CD4-positive, alpha-beta memory T cell (primary cell): ENCODE data around the gene CABP5. TPM values are rescaled to one million over a fixed set of nuclear protein-coding genes. Genes with fewer than 3 reads are reported as not detected.

Experiments used
- CTCF ChIA-PET: fragments of 350-600 bp; sonication (Branson Sonifier 250); formaldehyde crosslinking; loops from one replicate; lab custom pipeline; 2021; ENCODE audit warnings: inconsistent platforms; ENCODE audit not compliant: partially characterized antibody; lab: Charles Lee
- POLR2A ChIA-PET: fragments of 350-600 bp; sonication (Branson Sonifier 250); formaldehyde crosslinking; loops from one replicate; lab custom pipeline; 2021; ENCODE audit not compliant: partially characterized antibody; lab: Charles Lee
- DNase-seq, 5 donors: peaks; one replicate each; pipeline versions ENCODE4 v3.0.0 to v3.0.0-alpha.2; 2020 to 2022; ENCODE audit warnings: mixed read lengths in 1 of 5
- H3K27ac ChIP-seq: one replicate; pipeline ENCODE4 v1.7.0; 2013; ENCODE audit warnings: low read depth, low read length
- H3K27me3 ChIP-seq: 2 replicates; pipeline ENCODE4 v1.7.0; 2013; ENCODE audit warnings: mild to moderate bottlenecking, low read length, moderate library complexity; ENCODE audit not compliant: insufficient read depth
- H3K36me3 ChIP-seq: 2 replicates; pipeline ENCODE4 v1.7.0; 2013; ENCODE audit warnings: mild to moderate bottlenecking, low read length, moderate library complexity; ENCODE audit not compliant: insufficient read depth
- H3K4me1 ChIP-seq: 2 replicates; pipeline ENCODE4 v1.7.0; 2013; ENCODE audit warnings: mild to moderate bottlenecking, low read length, moderate library complexity; ENCODE audit not compliant: insufficient read depth
- H3K4me3 ChIP-seq, 2 donors: one replicate each; pipeline ENCODE4 v1.7.0; 2013; ENCODE audit warnings: low read length in 2 of 2, mild to moderate bottlenecking in 1 of 2
- H3K9me3 ChIP-seq, 2 donors: one replicate each; pipeline ENCODE4 v1.7.0; 2013; ENCODE audit warnings: low read length in 2 of 2, control low read depth in 1 of 2; ENCODE audit not compliant: control insufficient read depth in 1 of 2
- H3K27ac Mint-ChIP-seq, 7 donors: one replicate each; pipeline ENCODE4 v1.8.0; 2020 to 2021; ENCODE audit warnings: mixed read lengths in 7 of 7, mild to moderate bottlenecking in 6 of 7, inconsistent platforms in 3 of 7, moderate library complexity in 3 of 7
- H3K27me3 Mint-ChIP-seq, 2 donors: one replicate each; pipeline ENCODE4 v1.8.0; 2020 to 2021; ENCODE audit warnings: mixed read lengths in 2 of 2
- H3K36me3 Mint-ChIP-seq, 2 donors: one replicate each; pipeline ENCODE4 v1.8.0; 2020 to 2021; ENCODE audit warnings: mixed read lengths in 2 of 2, inconsistent platforms in 1 of 2, mild to moderate bottlenecking in 1 of 2
- H3K4me1 Mint-ChIP-seq, 4 donors: one replicate each; pipeline ENCODE4 v1.8.0; 2020 to 2021; ENCODE audit warnings: mixed read lengths in 4 of 4, mild to moderate bottlenecking in 1 of 4
- H3K4me3 Mint-ChIP-seq, 8 donors: one replicate each; pipeline ENCODE4 v1.8.0; 2020 to 2021; ENCODE audit warnings: mixed read lengths in 8 of 8, mild to moderate bottlenecking in 7 of 8, moderate library complexity in 6 of 8, inconsistent platforms in 3 of 8
- H3K9me3 Mint-ChIP-seq, 8 donors: one replicate each; pipeline ENCODE4 v1.8.0; 2020 to 2021; ENCODE audit warnings: mixed read lengths in 8 of 8, mild to moderate bottlenecking in 5 of 8, inconsistent platforms in 3 of 8, moderate library complexity in 1 of 8
- intact Hi-C: fragments of 100-400 bp; cut with micrococcal nuclease; formaldehyde crosslinking; loops from one replicate; pipeline ENCODE4 v1.15.1; 2023
- polyA plus RNA-seq, 2 donors: library from polyadenylated mRNA; unstranded; fragments of 300-500 nt; fragmentation: Illumina TruSeq; gene quantifications; one replicate each; pipeline ENCODE4 v1.2.3, GENCODE V29; 2021
- total RNA-seq, 2 experiments: library from RNA; stranded (reverse); gene quantifications; one replicate each; pipeline ENCODE4 v1.2.3, GENCODE V29; 2021

The CABP5 gene
- total and polyA plus RNA-seq, 4 experiments from 2014 or later: not detected

GRCh38 chr19:48004236-48004635 lies 39.6 kb downstream of the CABP5 start:
- ChIA-PET POLR2A (no interaction called here), CTCF (interaction anchor here (0.9 kb wide), 1 partner anchor 33 kb away, joined by 3 read pairs; no protein-coding TSS in a partner anchor)
- peaks cover 0 to 10% (median 3%) of the 10 kb centered on the region in 8 donors for H3K9me3 Mint-ChIP-seq
- H3K27me3 Mint-ChIP-seq: peaks cover 16 to 22% of the 10 kb centered on the region in 2 donors
- H3K4me1 Mint-ChIP-seq: no peaks in the 10 kb centered on the region
- no peaks in the 10 kb centered on the region for H3K36me3 Mint-ChIP-seq
- Histone ChIP-seq H3K4me1 (no peaks in the 10 kb centered on the region), H3K27ac (no peak overlapping the region), H3K9me3 (no peaks in the 10 kb centered on the region), H3K27me3 (no peaks in the 10 kb centered on the region), H3K4me3 (no peak overlapping the region), H3K36me3 (no peaks in the 10 kb centered on the region)
- H3K27ac Mint-ChIP-seq: no peak overlapping the region
- no peak for DNase-seq
- H3K4me3 Mint-ChIP-seq: no peak overlapping the region
- intact Hi-C loops: no loop called here

- no peaks in the 10 kb centered on the region for H3K9me3 Mint-ChIP-seq
- H3K27me3 ChIP-seq: no peaks in the 10 kb centered on the region
- H3K36me3 Mint-ChIP-seq: no peaks in the 10 kb centered on the region
- intact Hi-C loops: no loop called here
- no peak overlapping the region for H3K4me3 Mint-ChIP-seq
- no peaks in the 10 kb centered on the region for H3K9me3 ChIP-seq
- ChIA-PET POLR2A (no interaction called here), CTCF (no interaction called here)
- H3K4me3 ChIP-seq: no peak overlapping the region
- H3K36me3 ChIP-seq: no peaks in the 10 kb centered on the region
- no peaks in the 10 kb centered on the region for H3K4me1 ChIP-seq
- H3K27ac Mint-ChIP-seq: no peak overlapping the region
- no peak for DNase-seq
- H3K27me3 Mint-ChIP-seq: peaks cover 16 to 18% of the 10 kb centered on the region in 2 donors
- H3K4me1 Mint-ChIP-seq: no peaks in the 10 kb centered on the region
- H3K27ac ChIP-seq: no peak overlapping the region
Observed at GRCh38 chr19:48000846-48001245, 43.0 kb downstream of the CABP5 start.

GRCh38 chr19:47998800-47999199 lies 45.1 kb downstream of the CABP5 start:
- Histone ChIP-seq H3K36me3 (no peaks in the 10 kb centered on the region), H3K4me3 (no peak overlapping the region), H3K4me1 (no peaks in the 10 kb centered on the region), H3K27me3 (no peaks in the 10 kb centered on the region), H3K27ac (no peak overlapping the region), H3K9me3 (no peaks in the 10 kb centered on the region)
- no peaks in the 10 kb centered on the region for H3K36me3 Mint-ChIP-seq
- no peaks in the 10 kb centered on the region for H3K9me3 Mint-ChIP-seq
- no peak overlapping the region for H3K4me3 Mint-ChIP-seq
- CTCF ChIA-PET: no interaction called here
- H3K27ac Mint-ChIP-seq: no peak overlapping the region
- POLR2A ChIA-PET: no interaction called here
- no peaks in the 10 kb centered on the region for H3K4me1 Mint-ChIP-seq
- intact Hi-C loops: no loop called here
- DNase-seq: no peak
- H3K27me3 Mint-ChIP-seq: peaks cover 18 to 24% of the 10 kb centered on the region in 2 donors

- no peaks in the 10 kb centered on the region for H3K27me3 ChIP-seq
- intact Hi-C loops: no loop called here
- H3K27ac Mint-ChIP-seq: no peak overlapping the region
- no peak overlapping the region for H3K4me3 Mint-ChIP-seq
- CTCF ChIA-PET: no interaction called here
- H3K4me1 Mint-ChIP-seq: no peaks in the 10 kb centered on the region
- peaks cover 15 to 22% of the 10 kb centered on the region in 2 donors for H3K27me3 Mint-ChIP-seq
- no peak for DNase-seq
- H3K9me3 ChIP-seq: no peaks in the 10 kb centered on the region
- H3K36me3 Mint-ChIP-seq: no peaks in the 10 kb centered on the region
- no peaks in the 10 kb centered on the region for H3K36me3 ChIP-seq
- no peak overlapping the region for H3K27ac ChIP-seq
- no peak overlapping the region for H3K4me3 ChIP-seq
- no peaks in the 10 kb centered on the region for H3K9me3 Mint-ChIP-seq
- POLR2A ChIA-PET: no interaction called here
- H3K4me1 ChIP-seq: no peaks in the 10 kb centered on the region
Observed at GRCh38 chr19:47996230-47996727, 47.6 kb downstream of the CABP5 start.

GRCh38 chr19:47994209-47994802 lies 49.6 kb downstream of the CABP5 start, which contains the start of gene ELSPBP1:
ELSPBP1 (plus strand) TSS chr19:47994632; CDS start chr19:48008668, 14,036 bp downstream.
- no peak within 1 kb of the TSS for H3K27ac ChIP-seq
- no peaks in the 10 kb centered on the region for H3K27me3 ChIP-seq
- Mint-ChIP-seq H3K9me3 (no peaks in the 10 kb centered on the region), H3K27me3 (peaks cover 16 to 26% of the 10 kb centered on the region in 2 donors), H3K36me3 (no peaks in the 10 kb centered on the region), H3K27ac (peak within 1 kb of the TSS in 1 of 7 donors; percentile 21), H3K4me3 (no peak within 1 kb of the TSS), H3K4me1 (no peaks in the 10 kb centered on the region)
- no peaks in the 10 kb centered on the region for H3K36me3 ChIP-seq
- POLR2A ChIA-PET: no interaction called here
- H3K4me1 ChIP-seq: no peaks in the 10 kb centered on the region
- H3K9me3 ChIP-seq: no peaks in the 10 kb centered on the region
- intact Hi-C loops: no loop called here
- no peak within 1 kb of the TSS for H3K4me3 ChIP-seq
- no peak for DNase-seq
- CTCF ChIA-PET: no interaction called here

- Histone ChIP-seq H3K9me3 (no peaks in the 10 kb centered on the region), H3K4me3 (no peak within 1 kb of the TSS), H3K27me3 (no peaks in the 10 kb centered on the region), H3K36me3 (no peaks in the 10 kb centered on the region), H3K4me1 (no peaks in the 10 kb centered on the region), H3K27ac (no peak within 1 kb of the TSS)
- H3K4me3 Mint-ChIP-seq: no peak within 1 kb of the TSS
- intact Hi-C loops: no loop called here
- H3K4me1 Mint-ChIP-seq: no peaks in the 10 kb centered on the region
- ChIA-PET CTCF (interaction anchor here (1.0 kb wide), 1 partner anchor 95 kb away, joined by 3 read pairs; no protein-coding TSS in a partner anchor), POLR2A (no interaction called here)
- no peaks in the 10 kb centered on the region for H3K9me3 Mint-ChIP-seq
- H3K36me3 Mint-ChIP-seq: no peaks in the 10 kb centered on the region
- no peak within 1 kb of the TSS for H3K27ac Mint-ChIP-seq
- no peak for DNase-seq
- H3K27me3 Mint-ChIP-seq: peaks cover 20 to 28% of the 10 kb centered on the region in 2 donors
Observed at GRCh38 chr19:47992070-47992469, 51.8 kb downstream of the CABP5 start, which contains the start of gene BSPH1. BSPH1 (minus strand) TSS chr19:47992170; CDS start chr19:47992081, 89 bp downstream.

- Mint-ChIP-seq H3K9me3 (no peaks in the 10 kb centered on the region), H3K4me3 (no peak overlapping the region), H3K4me1 (no peaks in the 10 kb centered on the region), H3K27me3 (peaks cover 20 to 26% of the 10 kb centered on the region in 2 donors), H3K27ac (no peak overlapping the region), H3K36me3 (no peaks in the 10 kb centered on the region)
- no peaks in the 10 kb centered on the region for H3K9me3 ChIP-seq
- H3K4me1 ChIP-seq: no peaks in the 10 kb centered on the region
- no peak for DNase-seq
- intact Hi-C loops: no loop called here
- H3K36me3 ChIP-seq: no peaks in the 10 kb centered on the region
- H3K27ac ChIP-seq: no peak overlapping the region
- ChIA-PET POLR2A (no interaction called here), CTCF (interaction anchor here (1.0 kb wide), 1 partner anchor 96 kb away, joined by 3 read pairs; no protein-coding TSS in a partner anchor)
- no peak overlapping the region for H3K4me3 ChIP-seq
- no peaks in the 10 kb centered on the region for H3K27me3 ChIP-seq
Observed at GRCh38 chr19:47991191-47991808, 52.6 kb downstream of the CABP5 start.
